ENCODE measurements around the gene NPS.

- no peak for TF ChIP-seq CTCF (IDR thresholded peaks at IDR 0.05)
- no peak for TF ChIP-seq POLR2A (IDR thresholded peaks at IDR 0.05)
Measured at GRCh38 chr10:127576051-127576450, 26.9 kb downstream of the NPS start.

All from testis (tissue), 2 donors.